ENCODE results near the gene PGAP2.
"Not testable (repeated sequence)": the region's sequence is repeated elsewhere in the genome, so short reads cannot be mapped to it uniquely, and the experiment has no call there.

The PGAP2 gene

GRCh38 chr11:3807909-3808860 lies at the start of gene PGAP2:
PGAP2 (plus strand) TSS chr11:3808560; CDS start chr11:3811260, 2,700 bp downstream.
- peak; percentile 36 for DNase-seq

- no peak for DNase-seq
Observed at GRCh38 chr11:3764266-3764665, 44.1 kb upstream of the PGAP2 start.

GRCh38 chr11:3766836-3767235 lies 41.5 kb upstream of the PGAP2 start:
- DNase-seq, result not testable (repeated sequence)

GRCh38 chr11:3767536-3767935 lies 40.8 kb upstream of the PGAP2 start:
- no peak for DNase-seq

- DNase-seq, result no peak
Observed at GRCh38 chr11:3773180-3773579, 35.2 kb upstream of the PGAP2 start.

GRCh38 chr11:3775736-3776406 lies 32.5 kb upstream of the PGAP2 start:
- DNase-seq, result no peak

- no peak for DNase-seq
Observed at GRCh38 chr11:3781423-3781822, 26.9 kb upstream of the PGAP2 start.

- DNase-seq, result no peak
Observed at GRCh38 chr11:3782963-3783362, 25.4 kb upstream of the PGAP2 start.

GRCh38 chr11:3783611-3784010 lies 24.7 kb upstream of the PGAP2 start:
- no peak for DNase-seq

- DNase-seq, result no peak
Observed at GRCh38 chr11:3786781-3787428, 21.5 kb upstream of the PGAP2 start.

GRCh38 chr11:3794387-3794786 lies 14.0 kb upstream of the PGAP2 start:
- DNase-seq, result not testable (repeated sequence)

GRCh38 chr11:3795131-3796001 lies 13.0 kb upstream of the PGAP2 start:
- no peak for DNase-seq

GRCh38 chr11:3796002-3796311 lies 12.4 kb upstream of the PGAP2 start:
- DNase-seq, result no peak

GRCh38 chr11:3796346-3796745 lies 12.0 kb upstream of the PGAP2 start:
- DNase-seq, result no peak

GRCh38 chr11:3796801-3797328 lies 11.5 kb upstream of the PGAP2 start:
- peak; percentile 52 for DNase-seq

GRCh38 chr11:3797329-3798090 lies 10.8 kb upstream of the PGAP2 start, which contains the start of gene NUP98:
NUP98 (minus strand) TSS chr11:3797554; CDS start chr11:3782117, 15,437 bp downstream.
- peak; percentile 99 for DNase-seq

GRCh38 chr11:3799143-3799542 lies 9.2 kb upstream of the PGAP2 start:
- no peak for DNase-seq

GRCh38 chr11:3799873-3800272 lies 8.5 kb upstream of the PGAP2 start:
- no peak for DNase-seq

GRCh38 chr11:3802011-3802790 lies 6.2 kb upstream of the PGAP2 start:
- DNase-seq, result no peak

- no peak for DNase-seq
Observed at GRCh38 chr11:3803726-3804495, 4.4 kb upstream of the PGAP2 start.
